DOHH2 (cell line): ENCODE results near the gene ZNF286A.

Experiments used
- EZH2phosphoT487 ChIP-seq: fragments of 200-600 bp; sonication (generic); IDR thresholded peaks from 2 replicates; pipeline ENCODE4 v1.6.1; 2017; ENCODE audit warnings: borderline replicate concordance, mild to moderate bottlenecking, antibody characterized with exemption, low read length, moderate library complexity, mixed read lengths
- TF ChIP-seq, protein P1 (sequence below): fragments of 200-600 bp; sonication (generic); IDR thresholded peaks from one replicate; pipeline ENCODE4 v1.5.1; 2014; ENCODE audit warnings: antibody characterized with exemption, mild to moderate bottlenecking, low read depth, low read length; ENCODE audit not compliant: poor library complexity, severe bottlenecking

- TF ChIP-seq, protein P1, sequence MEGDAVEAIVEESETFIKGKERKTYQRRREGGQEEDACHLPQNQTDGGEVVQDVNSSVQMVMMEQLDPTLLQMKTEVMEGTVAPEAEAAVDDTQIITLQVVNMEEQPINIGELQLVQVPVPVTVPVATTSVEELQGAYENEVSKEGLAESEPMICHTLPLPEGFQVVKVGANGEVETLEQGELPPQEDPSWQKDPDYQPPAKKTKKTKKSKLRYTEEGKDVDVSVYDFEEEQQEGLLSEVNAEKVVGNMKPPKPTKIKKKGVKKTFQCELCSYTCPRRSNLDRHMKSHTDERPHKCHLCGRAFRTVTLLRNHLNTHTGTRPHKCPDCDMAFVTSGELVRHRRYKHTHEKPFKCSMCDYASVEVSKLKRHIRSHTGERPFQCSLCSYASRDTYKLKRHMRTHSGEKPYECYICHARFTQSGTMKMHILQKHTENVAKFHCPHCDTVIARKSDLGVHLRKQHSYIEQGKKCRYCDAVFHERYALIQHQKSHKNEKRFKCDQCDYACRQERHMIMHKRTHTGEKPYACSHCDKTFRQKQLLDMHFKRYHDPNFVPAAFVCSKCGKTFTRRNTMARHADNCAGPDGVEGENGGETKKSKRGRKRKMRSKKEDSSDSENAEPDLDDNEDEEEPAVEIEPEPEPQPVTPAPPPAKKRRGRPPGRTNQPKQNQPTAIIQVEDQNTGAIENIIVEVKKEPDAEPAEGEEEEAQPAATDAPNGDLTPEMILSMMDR: no peak
- no peak for TF ChIP-seq EZH2phosphoT487
These were observed 36.9 kb upstream of the ZNF286A start for GRCh38 chr17:15662681-15663080.
